ENCODE results near the gene TOLLIP. TPM values are rescaled to one million over a fixed set of nuclear protein-coding genes. Genes with fewer than 3 reads are reported as not detected.
"Not testable (repeated sequence)": the region's sequence is repeated elsewhere in the genome, so short reads cannot be mapped to it uniquely, and the experiment has no call there.

TOLLIP gene
- total RNA-seq, 2 donors from 2014 or later, result 46.0 to 46.3 TPM

- Histone ChIP-seq H3K9me3 (no peaks in the 10 kb centered on the region), H3K36me3 (no peaks in the 10 kb centered on the region), H3K27me3 (replicated peaks; ENCODE audit: insufficient read depth) (no peaks in the 10 kb centered on the region), H3K4me3 (no peak overlapping the region), H3K27ac (no peak overlapping the region), H3K4me1 (ENCODE audit: control insufficient read depth in 1 of 2, low read depth in 2 of 2) (no peaks in the 10 kb centered on the region)
- ATAC-seq (ENCODE audit: insufficient number of reproducible peaks, low FRiP score, low read depth) (no peak), DNase-seq (ENCODE audit: low spot score) (no peak)
- no peak for TF ChIP-seq CTCF (IDR thresholded peaks at IDR 0.05)
Measured at GRCh38 chr11:1253103-1253485, 56.3 kb downstream of the TOLLIP start.

GRCh38 chr11:1252371-1253102 lies 56.9 kb downstream of the TOLLIP start:
- Histone ChIP-seq H3K4me1 (ENCODE audit: control insufficient read depth in 1 of 2, low read depth in 2 of 2) (no peaks in the 10 kb centered on the region), H3K9me3 (no peaks in the 10 kb centered on the region), H3K27ac (no peak overlapping the region), H3K4me3 (no peak overlapping the region), H3K36me3 (no peaks in the 10 kb centered on the region), H3K27me3 (replicated peaks; ENCODE audit: insufficient read depth) (no peaks in the 10 kb centered on the region)
- no peak for TF ChIP-seq CTCF (IDR thresholded peaks at IDR 0.05)
- DNase-seq (ENCODE audit: low spot score), result no peak
- ATAC-seq (ENCODE audit: insufficient number of reproducible peaks, low FRiP score, low read depth), result no peak

- DNase-seq (ENCODE audit: low spot score) (no peak), ATAC-seq (ENCODE audit: insufficient number of reproducible peaks, low FRiP score, low read depth) (no peak)
- TF ChIP-seq CTCF (IDR thresholded peaks at IDR 0.05), result no peak
- Histone ChIP-seq H3K9me3 (no peaks in the 10 kb centered on the region), H3K36me3 (no peaks in the 10 kb centered on the region), H3K27ac (no peak overlapping the region), H3K27me3 (replicated peaks; ENCODE audit: insufficient read depth) (no peaks in the 10 kb centered on the region), H3K4me1 (ENCODE audit: control insufficient read depth in 1 of 2, low read depth in 2 of 2) (no peaks in the 10 kb centered on the region), H3K4me3 (no peak overlapping the region)
Measured at GRCh38 chr11:1251236-1251770, 58.1 kb downstream of the TOLLIP start.

- H3K4me3 ChIP-seq; H3K27me3 ChIP-seq (replicated peaks; ENCODE audit: insufficient read depth); H3K27ac ChIP-seq; DNase-seq (ENCODE audit: low spot score); H3K4me1 ChIP-seq (ENCODE audit: control insufficient read depth in 1 of 2, low read depth in 2 of 2); H3K36me3 ChIP-seq; ATAC-seq (ENCODE audit: insufficient number of reproducible peaks, low FRiP score, low read depth); H3K9me3 ChIP-seq: not testable (repeated sequence)
Measured at GRCh38 chr11:1250411-1250810, 59.0 kb downstream of the TOLLIP start.

GRCh38 chr11:1248951-1249350 lies 60.5 kb downstream of the TOLLIP start:
- H3K4me3 ChIP-seq; H3K36me3 ChIP-seq; H3K4me1 ChIP-seq (ENCODE audit: control insufficient read depth in 1 of 2, low read depth in 2 of 2); H3K27ac ChIP-seq; H3K9me3 ChIP-seq; H3K27me3 ChIP-seq (replicated peaks; ENCODE audit: insufficient read depth); DNase-seq (ENCODE audit: low spot score); ATAC-seq (ENCODE audit: insufficient number of reproducible peaks, low FRiP score, low read depth): not testable (repeated sequence)

GRCh38 chr11:1247026-1247425 lies 62.4 kb downstream of the TOLLIP start:
- not testable (repeated sequence) for H3K9me3 ChIP-seq; DNase-seq (ENCODE audit: low spot score); H3K27me3 ChIP-seq (replicated peaks; ENCODE audit: insufficient read depth); H3K36me3 ChIP-seq; H3K4me3 ChIP-seq; ATAC-seq (ENCODE audit: insufficient number of reproducible peaks, low FRiP score, low read depth); H3K4me1 ChIP-seq (ENCODE audit: control insufficient read depth in 1 of 2, low read depth in 2 of 2); H3K27ac ChIP-seq

GRCh38 chr11:1246301-1246700 lies 63.1 kb downstream of the TOLLIP start:
- ATAC-seq (ENCODE audit: insufficient number of reproducible peaks, low FRiP score, low read depth); DNase-seq (ENCODE audit: low spot score); H3K27me3 ChIP-seq (replicated peaks; ENCODE audit: insufficient read depth); H3K9me3 ChIP-seq; H3K4me1 ChIP-seq (ENCODE audit: control insufficient read depth in 1 of 2, low read depth in 2 of 2); H3K4me3 ChIP-seq; H3K36me3 ChIP-seq; H3K27ac ChIP-seq: not testable (repeated sequence)

GRCh38 chr11:1245717-1246116 lies 63.7 kb downstream of the TOLLIP start:
- not testable (repeated sequence) for H3K9me3 ChIP-seq; H3K36me3 ChIP-seq; ATAC-seq (ENCODE audit: insufficient number of reproducible peaks, low FRiP score, low read depth); H3K27me3 ChIP-seq (replicated peaks; ENCODE audit: insufficient read depth); H3K4me3 ChIP-seq; H3K27ac ChIP-seq; H3K4me1 ChIP-seq (ENCODE audit: control insufficient read depth in 1 of 2, low read depth in 2 of 2); DNase-seq (ENCODE audit: low spot score)

GRCh38 chr11:1244557-1244956 lies 64.9 kb downstream of the TOLLIP start:
- not testable (repeated sequence) for H3K4me3 ChIP-seq; DNase-seq (ENCODE audit: low spot score); H3K9me3 ChIP-seq; ATAC-seq (ENCODE audit: insufficient number of reproducible peaks, low FRiP score, low read depth); H3K27ac ChIP-seq; H3K4me1 ChIP-seq (ENCODE audit: control insufficient read depth in 1 of 2, low read depth in 2 of 2); H3K27me3 ChIP-seq (replicated peaks; ENCODE audit: insufficient read depth); H3K36me3 ChIP-seq

GRCh38 chr11:1243521-1243920 lies 65.9 kb downstream of the TOLLIP start:
- not testable (repeated sequence) for H3K36me3 ChIP-seq; DNase-seq (ENCODE audit: low spot score); H3K27me3 ChIP-seq (replicated peaks; ENCODE audit: insufficient read depth); H3K9me3 ChIP-seq; H3K27ac ChIP-seq; ATAC-seq (ENCODE audit: insufficient number of reproducible peaks, low FRiP score, low read depth); H3K4me1 ChIP-seq (ENCODE audit: control insufficient read depth in 1 of 2, low read depth in 2 of 2); H3K4me3 ChIP-seq
